ENCODE measurements around the gene CEP57L1. TPM values are rescaled to one million over a fixed set of nuclear protein-coding genes. Genes with fewer than 3 reads are reported as not detected.

CEP57L1 gene
- total and polyA plus RNA-seq, 10 of the 15 experiments (the other 5 are each of a cell fraction or from before 2014, with no cell fraction given), result 12.7 to 30.5 (median 21.9) TPM

DNA sequence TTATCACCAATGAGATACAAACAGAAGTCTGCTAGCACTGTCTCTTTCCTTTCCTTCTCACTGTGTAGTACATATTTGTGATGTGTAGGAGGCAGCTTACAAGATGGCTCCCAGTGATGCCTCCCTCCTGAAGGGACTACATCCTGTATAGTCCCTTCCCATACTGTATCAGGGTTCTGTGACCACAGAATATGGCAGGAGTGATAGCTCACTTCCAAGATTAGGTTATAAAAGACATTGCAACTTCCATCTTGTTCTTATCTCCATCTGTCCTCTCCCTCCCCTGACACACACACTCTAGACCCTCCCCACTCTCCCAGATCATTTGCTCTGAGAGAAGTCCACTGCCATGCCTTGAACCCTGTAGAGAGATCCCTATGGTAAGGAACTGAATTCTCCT lies 38.6 kb upstream of the CEP57L1 start (continued):
- TF ChIP-seq JUNB (IDR thresholded peaks at IDR 0.05), result no peak

GRCh38 chr6:109058620-109059019 lies 36.7 kb upstream of the CEP57L1 start:
- DNase-seq (ENCODE audit: low read depth, low spot score) (no peak), FAIRE-seq (no peak), ATAC-seq (no peak)
- TF ChIP-seq CREM (IDR thresholded peaks at IDR 0.05; ENCODE audit: low read depth) (no peak), SMAD5 (IDR thresholded peaks at IDR 0.05; ENCODE audit: low read depth) (no peak), MEF2B (IDR thresholded peaks at IDR 0.05; ENCODE audit: partially characterized antibody, poor library complexity, severe bottlenecking) (no peak), BMI1 (IDR thresholded peaks at IDR 0.05; ENCODE audit: borderline replicate concordance) (no peak), POLR2AphosphoS2 (IDR thresholded peaks at IDR 0.05; ENCODE audit: low read depth, low read length) (no peak), SPI1 (IDR thresholded peaks at IDR 0.05; ENCODE audit: borderline replicate concordance, insufficient read depth, low read depth, low read length) (no peak), TBL1XR1 (IDR thresholded peaks at IDR 0.05; ENCODE audit: low read depth, low read length) (no peak), ZNF24 (IDR thresholded peaks at IDR 0.05) (no peak), TAF1 (IDR thresholded peaks at IDR 0.05; ENCODE audit: borderline replicate concordance, low read depth, low read length) (no peak)
- TF ChIP-seq, protein P1, sequence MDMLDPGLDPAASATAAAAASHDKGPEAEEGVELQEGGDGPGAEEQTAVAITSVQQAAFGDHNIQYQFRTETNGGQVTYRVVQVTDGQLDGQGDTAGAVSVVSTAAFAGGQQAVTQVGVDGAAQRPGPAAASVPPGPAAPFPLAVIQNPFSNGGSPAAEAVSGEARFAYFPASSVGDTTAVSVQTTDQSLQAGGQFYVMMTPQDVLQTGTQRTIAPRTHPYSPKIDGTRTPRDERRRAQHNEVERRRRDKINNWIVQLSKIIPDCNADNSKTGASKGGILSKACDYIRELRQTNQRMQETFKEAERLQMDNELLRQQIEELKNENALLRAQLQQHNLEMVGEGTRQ (IDR thresholded peaks at IDR 0.05; ENCODE audit: borderline replicate concordance, low read depth, low read length), result no peak
- TF ChIP-seq, protein P2, sequence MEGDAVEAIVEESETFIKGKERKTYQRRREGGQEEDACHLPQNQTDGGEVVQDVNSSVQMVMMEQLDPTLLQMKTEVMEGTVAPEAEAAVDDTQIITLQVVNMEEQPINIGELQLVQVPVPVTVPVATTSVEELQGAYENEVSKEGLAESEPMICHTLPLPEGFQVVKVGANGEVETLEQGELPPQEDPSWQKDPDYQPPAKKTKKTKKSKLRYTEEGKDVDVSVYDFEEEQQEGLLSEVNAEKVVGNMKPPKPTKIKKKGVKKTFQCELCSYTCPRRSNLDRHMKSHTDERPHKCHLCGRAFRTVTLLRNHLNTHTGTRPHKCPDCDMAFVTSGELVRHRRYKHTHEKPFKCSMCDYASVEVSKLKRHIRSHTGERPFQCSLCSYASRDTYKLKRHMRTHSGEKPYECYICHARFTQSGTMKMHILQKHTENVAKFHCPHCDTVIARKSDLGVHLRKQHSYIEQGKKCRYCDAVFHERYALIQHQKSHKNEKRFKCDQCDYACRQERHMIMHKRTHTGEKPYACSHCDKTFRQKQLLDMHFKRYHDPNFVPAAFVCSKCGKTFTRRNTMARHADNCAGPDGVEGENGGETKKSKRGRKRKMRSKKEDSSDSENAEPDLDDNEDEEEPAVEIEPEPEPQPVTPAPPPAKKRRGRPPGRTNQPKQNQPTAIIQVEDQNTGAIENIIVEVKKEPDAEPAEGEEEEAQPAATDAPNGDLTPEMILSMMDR (IDR thresholded peaks at IDR 0.05 in 2 of 3, conservative IDR thresholded peaks at IDR 0.05 in 1 of 3; ENCODE audit: control insufficient read depth in 2 of 3, extremely low read depth in 1 of 3, insufficient read depth in 1 of 3, low read depth in 3 of 3, low read length in 3 of 3), result no peak
- no peaks in the 10 kb centered on the region; a peak in 2 of 4 replicates for H3K27me3 ChIP-seq (replicated peaks in 1 of 2; ENCODE audit: control insufficient read depth in 2 of 2, insufficient read depth in 2 of 2, low read length in 1 of 2)
- no peak overlapping the region for H3K9ac ChIP-seq (ENCODE audit: control insufficient read depth, insufficient read depth, low read length)
- H3K27ac ChIP-seq (ENCODE audit: control insufficient read depth, insufficient read depth), result no peak overlapping the region
- H3K79me2 ChIP-seq (ENCODE audit: control insufficient read depth, insufficient read depth, low read length), result no peaks in the 10 kb centered on the region
- no peak overlapping the region for H3K4me2 ChIP-seq (ENCODE audit: control insufficient read depth, insufficient read depth)
- H2AFZ ChIP-seq (ENCODE audit: control insufficient read depth, low read depth, low read length), result no peak overlapping the region
- no peaks in the 10 kb centered on the region for H3K9me3 ChIP-seq (replicated peaks; ENCODE audit: control insufficient read depth, insufficient read depth, low read length)
- WGBS (ENCODE audit: insufficient coverage, insufficient replicate concordance, low lambda C conversion rate, missing lambda C conversion rate), result 38% methylated on average over 2 of the region's 2 CpGs
- SMC1A ChIA-PET (ENCODE audit: uncharacterized antibody, unreplicated experiment), result interaction anchor here (0.6 to 2.4 kb wide), 5 partner anchors 14 to 1062 kb away, joined by 3 to 12 read pairs (median 3); no protein-coding TSS in a partner anchor
- RAD21 ChIA-PET (ENCODE audit: unreplicated experiment), result interaction anchor here (0.5 kb wide), 1 partner anchor 242 kb away, joined by 3 read pairs; no protein-coding TSS in a partner anchor
- H3K4me3 ChIP-seq, result no peak overlapping the region
- POLR2A ChIA-PET, result no interaction called here
- H3K4me1 ChIP-seq (ENCODE audit: control insufficient read depth, insufficient read depth, low read length), result no peaks in the 10 kb centered on the region
- CTCF ChIA-PET, result interaction anchor here (0.6 kb wide), 1 partner anchor 687 kb away, joined by 3 read pairs; no protein-coding TSS in a partner anchor
- no TSS peak for BruUV-seq (replicated peaks)
- intact Hi-C loops (cut with micrococcal nuclease; ENCODE audit: unreplicated experiment) (no loop called here), in situ Hi-C loops (cut with MboI) (no loop called here)
- no peaks in the 10 kb centered on the region for H3K36me3 ChIP-seq (ENCODE audit: control insufficient read depth in 2 of 2, insufficient read depth in 2 of 2, low read length in 1 of 2)
- H4K20me1 ChIP-seq (ENCODE audit: control insufficient read depth, insufficient read depth), result no peaks in the 10 kb centered on the region
